ENCODE data around the gene TAP1. TPM values are rescaled to one million over a fixed set of nuclear protein-coding genes. Genes with fewer than 3 reads are reported as not detected.

Gene TAP1
- total and polyA plus RNA-seq, 2 of the 8 experiments (the other 6 are each of a cell fraction or from before 2014, with no cell fraction given): 16.8 to 22.0 TPM

- TF ChIP-seq CTBP2 (IDR thresholded peaks at IDR 0.05; ENCODE audit: borderline replicate concordance, insufficient read depth, insufficient read length, low read length) (no peak), TAF1 (IDR thresholded peaks at IDR 0.05; ENCODE audit: low read depth, low read length) (peak; percentile 55; the same call in 1 of the 2 replicates), MAX (IDR thresholded peaks at IDR 0.05) (peak; percentile 51; the same call in 1 of the 2 replicates), CHD2 (IDR thresholded peaks at IDR 0.05; ENCODE audit: low read length) (0 out of 2 replicates have a peak, but pooled peaks have one; percentile 7), EGR1 (IDR thresholded peaks at IDR 0.05; ENCODE audit: borderline replicate concordance, low read depth, low read length) (no peak), SRF (IDR thresholded peaks at IDR 0.05; ENCODE audit: low read depth, low read length) (no peak), RFX5 (IDR thresholded peaks at IDR 0.05; ENCODE audit: borderline replicate concordance, low read depth, low read length) (peak; percentile 98), CREB1 (IDR thresholded peaks at IDR 0.05) (peak; percentile 96), RXRA (IDR thresholded peaks at IDR 0.05; ENCODE audit: insufficient read depth, low read depth, low read length) (no peak), BCL11A (IDR thresholded peaks at IDR 0.05; ENCODE audit: low read depth in 2 of 2, low read length in 2 of 2) (no peak), YY1 (IDR thresholded peaks at IDR 0.05; ENCODE audit: low read depth, low read length) (peak; percentile 37; the same call in 1 of the 2 replicates), SIN3A (conservative IDR thresholded peaks at IDR 0.05 in 1 of 2, IDR thresholded peaks at IDR 0.05 in 1 of 2; ENCODE audit: low read depth in 1 of 2, low read length in 2 of 2) (0 out of 4 replicates have a peak, but pooled peaks have one; percentile 16 to 34), RBBP5 (IDR thresholded peaks at IDR 0.05; ENCODE audit: borderline replicate concordance, low read depth, low read length) (peak; percentile 83), CEBPB (IDR thresholded peaks at IDR 0.05; ENCODE audit: low read depth, low read length) (no peak), MAFK (IDR thresholded peaks at IDR 0.05; ENCODE audit: low read depth, low read length) (no peak), SUZ12 (IDR thresholded peaks at IDR 0.05; ENCODE audit: low read length) (no peak), TAF7 (optimal IDR thresholded peaks at IDR 0.05; ENCODE audit: borderline replicate concordance, low read depth, low read length) (peak; percentile 58), BACH1 (IDR thresholded peaks at IDR 0.05; ENCODE audit: low read length) (peak; percentile 21; the same call in 1 of the 2 replicates), BRCA1 (IDR thresholded peaks at IDR 0.05; ENCODE audit: low read depth, low read length) (no peak), CTCF (IDR thresholded peaks at IDR 0.05; ENCODE audit: control extremely low read depth in 1 of 3, insufficient read depth in 1 of 3, low read depth in 1 of 3, low read length in 3 of 3) (peak; percentile 63 to 94 (median 75)), ZNF274 (IDR thresholded peaks at IDR 0.05; ENCODE audit: borderline replicate concordance, extremely low read depth, low read length) (no peak), CHD1 (IDR thresholded peaks at IDR 0.05; ENCODE audit: low read depth, low read length) (no peak)
These were observed at the start of gene TAP1, which contains the start of gene PSMB9 (continued) for GRCh38 chr6:32853541-32854375.

Measured in H1 (cell line).